Gastroesophageal sphincter (tissue), 4 donors: Measurements from ENCODE around the gene ELAVL1. TPM values are rescaled to one million over a fixed set of nuclear protein-coding genes. Genes with fewer than 3 reads are reported as not detected.
"Not testable (repeated sequence)": the region's sequence is repeated elsewhere in the genome, so short reads cannot be mapped to it uniquely, and the experiment has no call there.

Experiments
- ATAC-seq: fragments of 150-250 bp; one replicate; pipeline ENCODE4 v1.9.1; 2016; ENCODE audit warnings: mild to moderate bottlenecking, moderate library complexity
- H3K27ac ChIP-seq, 4 donors: fragments of 200-600 bp; sonication (generic) in 3 of 4; 1 replicate in 3 of 4; 2 replicates in 1 of 4; pipeline ENCODE4 v1.5.1; 2016 to 2019
- H3K27me3 ChIP-seq: fragments of 200-600 bp; sonication (generic); one replicate; pipeline ENCODE4 v1.5.1; 2019
- H3K36me3 ChIP-seq, 2 donors: fragments of 200-600 bp; sonication (generic); one replicate each; pipeline ENCODE4 v1.5.1; 2019; ENCODE audit warnings: control low read depth in 1 of 2
- H3K4me1 ChIP-seq, 3 donors: fragments of 200-600 bp; sonication (generic); 1 replicate in 2 of 3; 2 replicates in 1 of 3; pipeline ENCODE4 v1.5.1; 2016 to 2019; ENCODE audit warnings: control low read depth in 2 of 3
- H3K4me3 ChIP-seq, 2 donors: fragments of 200-600 bp; sonication (generic); one replicate each; pipeline ENCODE4 v1.5.1; 2019; ENCODE audit warnings: mild to moderate bottlenecking in 1 of 2, moderate library complexity in 1 of 2
- H3K9me3 ChIP-seq, 3 donors: fragments of 200-600 bp; sonication (generic); one replicate each; pipeline ENCODE4 v1.5.1; 2017 to 2019; ENCODE audit warnings: control low read depth in 2 of 3
- EP300 ChIP-seq: sonication (generic); formaldehyde crosslinking; IDR thresholded peaks from one replicate; pipeline ENCODE4 v1.6.1; 2017; ENCODE audit warnings: antibody characterized with exemption, mild to moderate bottlenecking
- POLR2A ChIP-seq, 2 donors: fragments of 450-650 bp; IDR thresholded peaks; one replicate each; pipeline ENCODE4 v1.6.1; 2017; ENCODE audit warnings: antibody characterized with exemption in 2 of 2, mild to moderate bottlenecking in 2 of 2, moderate library complexity in 1 of 2
- POLR2AphosphoS5 ChIP-seq: sonication (generic); formaldehyde crosslinking; IDR thresholded peaks from one replicate; pipeline ENCODE4 v1.6.1; 2017; ENCODE audit warnings: antibody characterized with exemption
- WGBS, 2 donors: methylation state at CpG; one replicate each; pipeline ENCODE4 v1.1.5; 2018; ENCODE audit warnings: low coverage in 1 of 2; 5-methylcytosine and 5-hydroxymethylcytosine counted together
- total RNA-seq, 4 donors: library from RNA; depleted of rRNA; stranded (reverse); fragments of >200 nt; gene quantifications; one replicate each; pipeline ENCODE4 v1.1.0, GENCODE V29; 2016
- TF ChIP-seq, protein P1 (sequence below), 4 experiments: fragments of 200-600 bp in 2 of 4; fragments of 450-650 bp in 2 of 4; sonication (generic) in 1 of 4; IDR thresholded peaks; one replicate each; pipeline ENCODE4 v1.5.1; 2017 to 2019; ENCODE audit warnings: antibody characterized with exemption in 4 of 4, mild to moderate bottlenecking in 2 of 4, moderate library complexity in 2 of 4

Gene ELAVL1
- total RNA-seq, 4 donors from 2014 or later = 30.8 to 62.5 (median 34.6) TPM

DNA sequence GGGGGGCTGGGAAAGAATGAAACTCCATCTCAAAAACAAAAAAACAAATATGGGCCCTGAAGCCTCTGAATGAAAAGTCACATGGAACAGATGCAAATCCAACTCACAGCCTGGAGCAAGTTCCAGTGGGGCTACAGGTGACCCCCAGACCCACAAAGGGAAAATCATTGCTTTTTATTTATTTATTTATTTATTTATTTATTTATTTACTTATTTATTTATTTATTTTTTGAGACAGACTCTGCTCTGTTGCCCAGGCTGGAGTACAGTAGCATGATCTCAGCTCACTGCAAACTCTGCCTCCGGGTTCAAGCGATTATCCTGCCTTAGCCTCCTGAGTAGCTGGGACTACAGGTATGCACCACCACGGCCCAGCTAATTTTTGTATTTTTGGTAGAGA lies 33.8 kb upstream of the ELAVL1 start:
- Histone ChIP-seq H3K4me1 (no peaks in the 10 kb centered on the region), H3K4me3 (no peak overlapping the region), H3K27me3 (peaks cover 50% of the 10 kb centered on the region), H3K36me3 (no peaks in the 10 kb centered on the region), H3K9me3 (no peaks in the 10 kb centered on the region), H3K27ac (no peak overlapping the region)
- TF ChIP-seq POLR2AphosphoS5 (no peak), POLR2A (IDR thresholded peaks at IDR 0.05) (no peak), EP300 (no peak)
- TF ChIP-seq, protein P1, sequence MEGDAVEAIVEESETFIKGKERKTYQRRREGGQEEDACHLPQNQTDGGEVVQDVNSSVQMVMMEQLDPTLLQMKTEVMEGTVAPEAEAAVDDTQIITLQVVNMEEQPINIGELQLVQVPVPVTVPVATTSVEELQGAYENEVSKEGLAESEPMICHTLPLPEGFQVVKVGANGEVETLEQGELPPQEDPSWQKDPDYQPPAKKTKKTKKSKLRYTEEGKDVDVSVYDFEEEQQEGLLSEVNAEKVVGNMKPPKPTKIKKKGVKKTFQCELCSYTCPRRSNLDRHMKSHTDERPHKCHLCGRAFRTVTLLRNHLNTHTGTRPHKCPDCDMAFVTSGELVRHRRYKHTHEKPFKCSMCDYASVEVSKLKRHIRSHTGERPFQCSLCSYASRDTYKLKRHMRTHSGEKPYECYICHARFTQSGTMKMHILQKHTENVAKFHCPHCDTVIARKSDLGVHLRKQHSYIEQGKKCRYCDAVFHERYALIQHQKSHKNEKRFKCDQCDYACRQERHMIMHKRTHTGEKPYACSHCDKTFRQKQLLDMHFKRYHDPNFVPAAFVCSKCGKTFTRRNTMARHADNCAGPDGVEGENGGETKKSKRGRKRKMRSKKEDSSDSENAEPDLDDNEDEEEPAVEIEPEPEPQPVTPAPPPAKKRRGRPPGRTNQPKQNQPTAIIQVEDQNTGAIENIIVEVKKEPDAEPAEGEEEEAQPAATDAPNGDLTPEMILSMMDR (IDR thresholded peaks at IDR 0.05) = no peak
- no peak for ATAC-seq
- 79 to 95% methylated on average over 3 of the region's 3 CpGs for WGBS, 2 donors

- Histone ChIP-seq H3K27ac (no peak overlapping the region), H3K36me3 (no peaks in the 10 kb centered on the region), H3K4me1 (no peaks in the 10 kb centered on the region), H3K4me3 (no peak overlapping the region), H3K27me3 (peaks cover 49% of the 10 kb centered on the region), H3K9me3 (no peaks in the 10 kb centered on the region)
- 89% methylated on average over 2 of the region's 6 CpGs; no CpG with 5 or more reads in 1 of the 2 donors for WGBS, 2 donors
- TF ChIP-seq POLR2A (IDR thresholded peaks at IDR 0.05) = no peak
- TF ChIP-seq, protein P1 (IDR thresholded peaks at IDR 0.05) = no peak
- TF ChIP-seq POLR2AphosphoS5 = no peak
- TF ChIP-seq EP300 = no peak
- no peak for ATAC-seq
Measured at GRCh38 chr19:8038815-8039214, 33.4 kb upstream of the ELAVL1 start.

DNA sequence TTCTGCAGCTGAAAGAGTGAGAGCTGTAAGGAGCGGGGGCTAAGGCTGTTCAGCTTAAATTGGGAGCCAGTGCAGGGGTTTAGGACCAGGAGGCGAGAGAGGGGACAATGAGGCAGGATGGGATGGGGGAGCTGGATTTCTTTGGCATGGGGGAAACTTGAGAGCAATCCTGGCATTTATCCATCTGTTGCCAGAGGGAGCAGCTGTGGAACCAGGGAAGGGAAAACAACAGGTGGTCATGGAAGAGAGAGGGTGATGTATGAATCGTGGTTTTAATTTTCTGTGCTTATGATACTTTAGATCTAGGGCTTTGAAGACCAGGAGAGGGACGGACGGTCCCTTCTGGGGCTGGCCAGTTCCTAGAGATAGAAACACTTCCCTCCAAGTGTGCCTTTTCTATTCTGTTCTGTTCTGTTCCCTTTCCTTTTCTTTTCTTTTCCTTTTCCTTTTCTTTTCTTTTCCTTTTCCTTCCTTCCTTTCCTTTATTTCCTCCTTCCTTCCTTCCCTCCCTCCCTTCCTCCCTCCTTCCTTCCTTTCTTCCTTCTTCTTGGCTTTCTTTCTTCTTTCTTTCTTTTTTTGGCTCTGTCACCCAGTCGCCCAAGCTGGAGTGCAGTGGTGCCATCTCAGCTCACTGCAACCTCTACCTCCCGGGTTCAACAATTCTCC lies 31.1 kb upstream of the ELAVL1 start:
- TF ChIP-seq POLR2AphosphoS5 (no peak), EP300 (no peak), POLR2A (IDR thresholded peaks at IDR 0.05) (no peak)
- TF ChIP-seq, protein P1 (IDR thresholded peaks at IDR 0.05) = no peak
- Histone ChIP-seq H3K9me3 (no peaks in the 10 kb centered on the region), H3K27ac (no peak overlapping the region), H3K27me3 (peaks cover 41% of the 10 kb centered on the region), H3K36me3 (no peaks in the 10 kb centered on the region), H3K4me3 (no peak overlapping the region), H3K4me1 (no peaks in the 10 kb centered on the region)
- 50 to 62% methylated on average over 2 to 7 of the region's 7 CpGs for WGBS, 2 donors
- no peak for ATAC-seq

GRCh38 chr19:8034178-8034525 lies 28.7 kb upstream of the ELAVL1 start:
- no peaks in the 10 kb centered on the region for H3K36me3 ChIP-seq
- 82 to 89% methylated on average over 6 of the region's 6 CpGs for WGBS, 2 donors
- no peaks in the 10 kb centered on the region for H3K9me3 ChIP-seq
- H3K4me3 ChIP-seq = no peak overlapping the region
- H3K27ac ChIP-seq = no peak overlapping the region
- H3K27me3 ChIP-seq = peaks cover 35% of the 10 kb centered on the region
- TF ChIP-seq EP300 = no peak
- no peak for TF ChIP-seq POLR2AphosphoS5
- no peak for ATAC-seq
- no peaks in the 10 kb centered on the region for H3K4me1 ChIP-seq

DNA sequence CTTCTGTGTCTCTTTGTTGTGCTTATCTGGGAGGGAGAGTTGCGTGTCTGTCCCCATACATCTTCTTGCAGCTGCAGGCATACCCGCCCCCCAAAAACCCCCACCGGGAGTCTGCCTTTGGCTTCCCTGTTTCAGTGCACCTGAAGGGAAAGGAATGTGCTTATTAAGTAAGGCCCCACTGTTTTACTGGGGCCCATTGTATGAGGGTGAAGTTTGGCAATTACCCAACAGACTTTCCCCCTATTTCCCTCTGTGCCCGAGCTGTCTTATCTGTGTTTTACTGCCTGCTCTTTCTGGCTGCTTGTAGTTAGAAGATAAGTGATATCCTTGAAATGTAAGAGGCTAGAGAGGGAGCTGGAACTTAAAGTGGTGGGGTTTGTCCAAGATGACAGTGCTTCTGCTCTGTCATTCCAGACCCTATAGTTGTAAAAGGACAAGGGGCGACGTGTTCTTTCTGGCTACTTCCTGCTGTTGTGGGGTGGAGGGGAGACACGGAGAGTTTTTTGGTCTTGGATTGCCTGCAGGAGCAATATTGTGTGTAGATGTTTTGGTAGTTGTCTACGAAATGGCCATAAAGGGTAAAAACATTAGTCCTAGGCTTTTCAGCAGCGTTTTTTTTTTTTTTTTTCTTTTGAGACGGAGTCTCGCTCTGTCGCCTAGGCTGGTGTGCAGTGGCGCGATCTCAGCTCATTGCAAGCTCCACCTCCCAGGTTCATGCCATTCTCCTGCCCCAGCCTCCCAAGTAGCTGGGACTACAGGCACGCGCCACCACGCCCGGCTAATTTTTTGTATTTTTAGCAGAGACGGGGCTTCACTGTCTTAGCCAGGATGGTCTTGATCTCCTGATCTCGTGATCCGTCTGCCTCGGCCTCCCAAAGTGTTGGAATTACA lies 28.1 kb upstream of the ELAVL1 start:
- H3K9me3 ChIP-seq, ATAC-seq, H3K4me3 ChIP-seq, H3K4me1 ChIP-seq, H3K36me3 ChIP-seq, H3K27ac ChIP-seq: not testable (repeated sequence)
- H3K27me3 ChIP-seq = peaks cover 28% of the 10 kb centered on the region
- 68 to 71% methylated on average over 10 to 16 of the region's 22 CpGs for WGBS, 2 donors

- TF ChIP-seq EP300 (no peak), POLR2AphosphoS5 (no peak), POLR2A (IDR thresholded peaks at IDR 0.05) (no peak)
- no peaks in the 10 kb centered on the region for H3K36me3 ChIP-seq
- 63 to 69% methylated on average over 2 to 5 of the region's 8 CpGs for WGBS, 2 donors
- H3K27me3 ChIP-seq = peaks cover 19% of the 10 kb centered on the region
- H3K27ac ChIP-seq = no peak overlapping the region
- no peaks in the 10 kb centered on the region for H3K9me3 ChIP-seq
- H3K4me1 ChIP-seq = no peaks in the 10 kb centered on the region
- H3K4me3 ChIP-seq = no peak overlapping the region
- ATAC-seq = no peak
Measured at GRCh38 chr19:8030960-8031359, 25.5 kb upstream of the ELAVL1 start.
